LoVo (cell line): ENCODE measurements around the gene CALR3.
A peak's percentile ranks its signal among the peaks of the same experiment; 100 is the strongest.
"Not testable (repeated sequence)": the region's sequence is repeated elsewhere in the genome, so short reads cannot be mapped to it uniquely, and the experiment has no call there.

Experiments
- DNase-seq: peaks from one replicate; pipeline ENCODE4 v3.0.0-alpha.2; 2016; ENCODE audit warnings: low spot score

The CALR3 gene

GRCh38 chr19:16457195-16457953 lies 38.6 kb downstream of the CALR3 start:
- no peak for DNase-seq

GRCh38 chr19:16456652-16457194 lies 39.2 kb downstream of the CALR3 start:
- DNase-seq = no peak

GRCh38 chr19:16455489-16455888 lies 40.5 kb downstream of the CALR3 start:
- no peak for DNase-seq

GRCh38 chr19:16454351-16454918 lies 41.5 kb downstream of the CALR3 start:
- DNase-seq = no peak

GRCh38 chr19:16452325-16452724 lies 43.6 kb downstream of the CALR3 start:
- no peak for DNase-seq

- DNase-seq = no peak
These were observed 46.5 kb downstream of the CALR3 start for GRCh38 chr19:16449330-16449961.

GRCh38 chr19:16448872-16449271 lies 47.1 kb downstream of the CALR3 start:
- not testable (repeated sequence) for DNase-seq

- no peak for DNase-seq
These were observed 49.1 kb downstream of the CALR3 start for GRCh38 chr19:16446724-16447368.

- DNase-seq = no peak
These were observed 49.8 kb downstream of the CALR3 start for GRCh38 chr19:16446108-16446723.

- no peak for DNase-seq
These were observed 50.5 kb downstream of the CALR3 start for GRCh38 chr19:16445238-16446107.

- DNase-seq = no peak
These were observed 51.7 kb downstream of the CALR3 start for GRCh38 chr19:16444269-16444600.

- peak; percentile 17 for DNase-seq
These were observed 53.3 kb downstream of the CALR3 start for GRCh38 chr19:16442386-16443276.

- no peak for DNase-seq
These were observed 54.3 kb downstream of the CALR3 start for GRCh38 chr19:16441661-16442162.

- no peak for DNase-seq
These were observed 59.1 kb downstream of the CALR3 start for GRCh38 chr19:16436780-16437332.

- DNase-seq = no peak
These were observed 59.8 kb downstream of the CALR3 start for GRCh38 chr19:16435999-16436650.

GRCh38 chr19:16435238-16435917 lies 60.6 kb downstream of the CALR3 start:
- DNase-seq = no peak

- no peak for DNase-seq
These were observed 62.0 kb downstream of the CALR3 start for GRCh38 chr19:16433986-16434385.

- no peak for DNase-seq
These were observed 66.2 kb downstream of the CALR3 start for GRCh38 chr19:16429759-16430091.
